ENCODE data around the gene TBCD.
A peak's percentile ranks its signal among the peaks of the same experiment; 100 is the strongest.

TBCD gene

DNA sequence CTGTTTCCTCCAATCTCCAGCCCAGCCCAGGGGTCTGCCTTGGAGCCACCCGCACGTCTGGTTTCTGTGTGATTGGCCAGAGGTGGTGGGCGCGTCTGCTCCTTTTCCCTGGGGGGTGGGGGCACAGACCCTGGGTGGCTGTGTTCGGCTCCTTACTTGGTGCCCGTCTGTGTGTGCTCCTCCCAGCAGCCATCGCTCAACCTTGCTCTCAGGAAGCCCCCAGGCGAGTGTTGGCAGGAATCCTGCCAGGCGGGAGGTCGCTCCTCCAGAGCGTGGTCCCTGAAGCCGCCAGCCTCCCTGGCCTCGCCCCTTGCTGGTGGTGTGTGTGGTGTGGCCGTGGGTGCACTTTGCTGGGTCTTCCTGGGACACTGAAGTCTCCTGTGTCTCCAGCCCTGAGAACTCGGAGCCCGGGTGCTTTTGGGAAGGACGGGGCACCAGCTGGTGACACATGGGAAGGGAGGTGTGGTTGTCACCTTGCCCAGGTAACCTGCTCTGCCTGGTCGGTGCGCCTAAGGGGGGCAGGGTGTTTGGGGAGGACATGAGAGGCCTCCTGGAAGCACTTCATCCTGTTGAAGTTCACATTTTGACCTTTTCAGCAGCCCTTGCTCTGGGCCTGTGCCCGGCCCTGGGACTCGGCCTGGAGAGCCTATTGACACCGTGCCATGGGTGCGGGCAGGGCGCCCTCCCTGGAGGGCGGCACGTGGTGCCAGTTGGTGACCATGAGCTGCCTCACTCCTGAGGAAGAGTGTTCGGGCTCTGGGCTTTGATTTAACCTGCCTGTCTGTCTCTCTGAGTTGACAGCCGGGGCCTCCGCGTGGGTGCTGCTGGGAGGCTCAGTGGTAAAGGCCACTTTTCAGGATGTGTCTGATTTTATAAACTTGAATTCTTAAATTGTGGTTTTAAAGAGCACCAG is 137.0 kb downstream of the TBCD start:
- no peak for DNase-seq (ENCODE audit: low spot score)

DNA sequence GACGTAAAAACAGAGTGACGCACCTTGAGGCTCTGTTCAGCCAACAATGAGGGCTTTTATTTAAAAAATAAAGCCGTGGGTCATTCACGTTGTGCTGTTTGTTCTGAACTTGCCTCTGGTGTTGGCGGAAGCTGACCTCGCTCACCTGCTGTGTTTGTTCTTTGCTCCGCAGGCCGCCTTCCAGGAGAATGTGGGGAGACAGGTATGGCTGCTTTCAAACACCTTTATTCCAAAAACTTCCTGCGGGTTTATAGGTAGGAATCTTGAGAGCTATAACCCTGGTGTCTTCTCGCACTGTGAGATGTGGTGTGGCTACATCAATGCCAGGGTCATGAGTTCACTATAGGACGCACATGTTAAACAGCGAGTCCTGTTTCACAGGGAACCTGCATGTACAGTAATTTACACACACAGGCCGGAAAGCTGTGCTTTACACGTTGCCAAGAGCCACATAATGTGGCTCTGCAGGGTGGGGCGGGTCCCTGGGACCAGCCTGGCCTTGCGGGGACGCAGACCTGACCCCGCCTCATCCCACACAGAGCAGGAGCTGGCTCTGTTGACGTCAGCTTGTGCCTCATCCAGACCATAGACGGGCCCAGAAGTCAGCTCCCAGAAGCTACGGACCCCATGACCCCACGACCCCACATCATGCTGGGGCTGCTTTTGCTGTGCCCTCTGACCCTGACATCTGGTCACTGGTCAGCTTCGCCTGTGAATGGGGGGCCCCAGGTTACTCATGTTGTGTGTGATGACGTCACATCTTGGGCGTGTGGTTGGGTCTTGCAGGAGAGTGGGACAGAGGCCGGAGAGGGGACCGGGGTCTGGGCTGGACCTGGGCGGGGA is 137.9 kb downstream of the TBCD start:
- peak; percentile 13 for DNase-seq (ENCODE audit: low spot score)

DNA sequence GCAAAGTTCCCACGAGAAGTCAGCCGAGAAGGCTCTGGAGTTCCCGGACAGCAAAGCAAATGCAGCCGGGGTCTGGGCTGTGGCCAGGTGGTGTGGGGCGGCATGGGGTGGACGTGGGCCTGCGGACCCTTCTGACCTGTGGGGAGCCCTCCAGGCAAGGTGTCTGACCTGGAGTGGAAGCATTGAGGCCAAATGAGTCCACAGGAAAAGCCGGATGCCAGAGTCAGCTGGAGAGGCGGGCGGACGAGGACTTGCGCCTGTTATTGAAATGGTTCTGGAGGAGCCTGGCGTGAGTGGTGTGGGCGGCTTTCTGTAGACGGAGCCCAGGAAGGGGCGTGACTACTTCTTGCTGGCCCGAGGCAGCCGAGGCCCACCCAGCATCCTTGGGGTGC is 138.5 kb downstream of the TBCD start:
- DNase-seq (ENCODE audit: low spot score): no peak

DNA sequence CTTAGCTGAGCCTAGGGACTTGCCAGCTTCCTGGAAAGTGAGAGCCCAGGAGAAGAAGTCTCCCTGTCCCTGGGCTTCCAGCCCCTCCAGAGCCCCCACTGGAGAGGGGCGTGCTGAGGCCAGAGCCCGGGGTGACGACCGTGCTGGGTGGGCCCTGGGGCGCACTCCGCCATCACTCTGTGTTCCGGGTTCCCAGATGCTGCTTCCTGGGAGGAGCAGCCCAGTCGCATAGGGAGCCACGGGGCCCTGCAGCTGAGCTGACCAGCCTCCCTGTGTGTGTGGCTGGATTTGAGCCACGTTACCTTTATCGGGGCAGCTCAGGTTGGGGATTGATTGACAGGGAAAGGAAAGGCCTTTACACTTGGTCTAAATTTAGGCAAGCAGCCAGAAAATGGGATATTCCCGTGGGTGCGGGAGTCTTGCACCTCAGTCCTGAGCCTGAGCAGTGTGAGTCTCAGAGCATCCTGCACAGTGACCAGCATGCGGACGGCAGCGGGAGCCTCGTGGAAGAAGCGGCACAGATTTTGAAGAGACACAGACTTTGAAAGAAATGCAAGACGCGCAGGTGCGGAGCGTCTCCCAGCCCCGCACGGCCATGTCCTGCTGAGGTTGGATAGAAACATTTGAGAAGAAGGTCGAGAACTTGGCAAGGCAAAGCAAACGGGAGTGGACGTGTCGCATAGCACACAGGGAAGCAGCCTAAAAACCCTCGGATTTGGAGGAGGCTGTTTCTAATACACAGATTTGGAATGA is 139.2 kb downstream of the TBCD start:
- no peak for DNase-seq (ENCODE audit: low spot score)

DNA sequence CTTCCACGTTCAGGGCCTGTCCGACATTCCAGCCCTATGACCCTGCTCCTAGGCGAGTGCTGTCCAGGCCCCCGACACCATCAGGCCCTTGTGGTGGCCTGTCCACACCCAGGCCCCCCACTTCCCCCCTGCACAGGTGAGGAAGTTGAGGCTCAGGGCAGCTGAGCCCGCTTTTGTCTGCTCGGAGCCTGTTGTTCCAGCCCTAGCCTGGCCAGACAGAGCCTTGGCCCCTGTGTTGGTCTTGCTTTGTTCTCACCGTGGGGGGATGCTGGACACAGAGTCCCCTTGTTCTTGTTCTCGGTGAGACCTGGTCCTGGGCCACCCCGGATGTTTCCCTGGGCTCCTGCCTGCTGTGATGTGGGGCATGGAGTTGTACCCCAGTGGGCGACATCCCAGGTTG is 140.0 kb downstream of the TBCD start:
- no peak for DNase-seq (ENCODE audit: low spot score)

DNA sequence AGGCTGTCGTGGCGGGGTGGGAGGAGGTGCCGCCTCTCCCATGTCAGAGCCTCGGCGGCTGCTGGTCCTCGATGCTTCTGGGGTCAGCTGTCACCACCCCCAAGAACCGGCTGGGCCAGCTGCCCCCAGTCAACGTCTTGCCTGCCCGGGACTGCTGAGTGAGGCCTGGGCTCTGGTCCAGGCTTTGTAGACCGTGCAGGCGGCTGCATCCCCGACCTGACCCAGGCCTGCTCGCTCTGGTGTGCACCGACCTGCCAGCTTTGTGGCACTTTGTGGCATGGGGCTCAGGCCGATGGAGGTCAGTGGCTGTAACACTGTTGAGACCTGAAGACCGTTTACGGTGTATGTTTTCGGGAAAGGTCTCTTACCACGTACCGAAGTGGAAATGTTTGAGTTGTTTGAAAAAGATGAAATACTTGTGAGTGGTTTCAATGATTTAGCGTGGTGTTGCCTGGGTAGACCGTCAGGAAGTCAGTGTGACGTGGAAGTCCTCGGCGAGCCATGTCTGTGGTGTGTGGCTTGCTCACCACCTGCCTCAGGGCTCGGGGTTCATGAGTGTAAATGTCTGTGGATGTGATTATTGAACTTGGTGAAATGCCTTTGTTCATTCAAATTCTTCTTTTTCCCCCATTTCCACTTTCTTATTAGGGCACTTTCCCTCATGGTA is 141.2 kb downstream of the TBCD start:
- no peak for DNase-seq (ENCODE audit: low spot score)

DNA sequence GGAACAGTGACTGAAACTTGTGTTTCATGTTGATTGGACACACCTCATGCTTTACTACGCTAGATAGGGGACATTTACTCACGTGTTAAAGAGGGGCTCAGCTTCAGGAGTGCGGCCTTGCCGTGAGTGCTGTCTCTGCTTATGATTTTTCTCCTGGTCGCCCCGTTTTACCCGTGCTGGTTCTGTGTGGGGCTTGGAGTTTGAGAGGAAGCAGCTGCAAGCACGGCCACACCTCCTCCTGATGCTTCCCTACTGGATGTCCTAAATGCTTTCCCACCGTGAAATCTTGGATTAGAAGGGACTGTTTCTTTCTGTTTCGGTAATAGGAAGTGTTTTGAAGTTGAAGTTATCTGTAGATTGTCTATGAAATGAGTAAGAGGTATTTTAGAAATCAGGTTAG is 141.9 kb downstream of the TBCD start:
- no peak for DNase-seq (ENCODE audit: low spot score)

DNA sequence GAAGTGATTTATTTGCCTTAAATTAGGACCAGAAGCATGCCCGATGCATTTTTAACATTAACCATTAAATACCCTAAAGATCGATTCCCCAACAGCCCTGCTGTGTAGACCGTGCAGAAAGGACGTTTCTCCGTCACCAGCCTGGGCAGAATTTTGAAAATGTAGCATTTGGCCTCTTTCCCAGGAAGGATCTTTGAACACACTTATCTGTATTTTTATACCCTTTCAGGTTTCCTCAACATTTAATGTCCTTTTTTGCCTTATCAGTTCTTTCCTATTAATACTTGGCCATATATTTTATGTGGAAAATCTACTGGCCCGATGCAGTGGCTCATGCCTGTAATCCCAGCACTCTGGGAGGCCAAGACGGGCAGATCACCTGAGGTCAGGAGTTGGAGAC is 142.5 kb downstream of the TBCD start:
- DNase-seq (ENCODE audit: low spot score): no peak

DNA sequence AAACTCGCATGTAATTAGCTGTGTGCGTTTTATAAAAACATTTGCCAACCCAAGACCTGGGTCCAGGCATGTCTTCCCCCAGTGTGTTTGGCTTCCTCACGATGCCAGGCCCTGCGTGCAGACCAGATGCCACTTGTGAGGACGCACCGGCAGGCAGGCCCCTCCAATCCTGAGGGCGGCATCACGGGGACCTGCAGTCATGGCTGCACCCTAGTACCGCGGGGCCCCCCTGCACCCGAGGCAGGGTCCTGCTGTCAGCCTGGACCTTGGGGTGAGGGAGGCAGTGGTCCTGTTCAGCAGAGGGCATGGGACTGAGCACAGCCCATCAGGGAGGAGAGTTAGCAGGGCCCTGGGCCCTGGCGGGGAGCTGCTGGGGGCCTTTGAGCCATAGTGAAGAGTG is 143.2 kb downstream of the TBCD start:
- no peak for DNase-seq (ENCODE audit: low spot score)

DNA sequence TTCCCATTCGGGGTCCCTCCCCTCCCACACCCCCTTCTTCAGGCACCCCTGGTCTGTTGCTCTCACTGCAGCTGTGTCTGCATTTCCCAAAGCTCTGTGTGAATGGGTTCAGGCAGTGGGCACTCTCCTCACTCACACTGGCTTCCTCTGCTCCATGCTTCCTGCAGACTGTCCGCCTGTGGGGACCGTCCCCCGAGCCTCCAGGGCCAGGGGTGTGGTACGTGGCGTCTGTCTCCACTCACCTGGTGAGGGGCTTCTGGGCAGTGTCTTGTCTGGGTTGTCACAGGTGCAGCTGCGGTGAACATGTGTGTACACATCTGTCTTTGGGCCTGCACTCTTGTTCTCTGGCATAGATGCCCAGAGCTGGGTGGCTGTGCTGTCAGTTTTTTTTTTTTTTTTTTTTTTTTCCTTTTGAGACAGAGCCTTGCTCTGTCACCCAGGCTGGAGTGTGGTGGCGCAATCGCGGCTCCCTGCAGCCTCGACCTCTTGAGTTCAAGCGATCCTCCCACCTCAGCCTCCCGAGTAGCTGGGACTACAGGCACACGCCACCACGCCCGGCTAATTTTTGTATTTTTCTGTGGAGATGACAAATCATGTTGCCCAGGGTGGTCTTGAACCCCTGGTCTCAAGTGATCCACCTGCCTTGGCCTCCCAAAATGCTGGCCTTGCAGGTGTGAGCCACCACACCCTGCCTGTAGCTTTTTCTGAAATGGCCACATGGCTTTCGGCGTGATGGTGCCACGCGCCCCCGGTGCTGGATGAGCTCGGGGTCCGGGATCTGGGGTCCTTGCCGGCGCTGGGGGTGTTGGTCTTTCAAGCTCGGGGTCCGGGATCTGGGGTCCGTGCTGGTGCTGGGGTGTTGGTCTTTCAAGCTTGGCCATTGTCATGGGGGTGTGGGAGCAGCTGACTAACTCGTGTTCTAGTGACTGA is 144.5 kb downstream of the TBCD start:
- no peak for DNase-seq (ENCODE audit: low spot score)

DNA sequence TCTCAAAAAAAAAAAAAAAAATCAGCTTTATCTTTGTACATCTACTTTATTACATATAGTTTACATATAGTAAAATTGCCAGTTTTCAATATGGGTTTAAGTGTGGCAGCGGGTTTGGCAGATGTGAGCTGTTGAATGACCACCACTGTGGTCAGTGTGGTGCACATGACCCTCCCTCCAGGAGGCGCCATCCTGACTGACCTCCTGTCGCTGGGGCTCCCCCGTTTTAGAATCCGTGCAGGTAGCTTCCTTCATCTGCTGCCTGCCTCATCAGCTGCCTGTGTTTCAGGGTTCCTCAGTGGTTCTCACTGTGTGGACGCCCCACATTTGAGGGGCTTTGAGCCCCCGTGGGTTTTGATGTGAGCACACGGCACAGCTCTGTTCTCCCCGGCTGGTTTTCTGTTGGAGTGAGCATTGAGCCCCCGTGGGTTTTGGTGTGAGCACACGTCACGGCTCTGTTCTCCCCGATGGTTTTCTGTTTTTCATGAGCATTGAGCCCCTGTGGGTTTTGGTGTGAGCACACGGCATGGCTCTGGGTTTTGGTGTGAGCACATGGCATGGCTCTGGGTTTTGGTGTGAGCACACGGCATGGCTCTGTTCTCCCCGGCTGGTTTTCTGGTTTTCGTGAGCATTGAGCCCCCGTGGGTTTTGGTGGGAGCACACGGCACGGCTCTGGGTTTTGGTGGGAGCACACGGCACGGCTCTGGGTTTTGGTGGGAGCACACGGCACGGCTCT is 145.8 kb downstream of the TBCD start:
- no peak for DNase-seq (ENCODE audit: low spot score)

DNA sequence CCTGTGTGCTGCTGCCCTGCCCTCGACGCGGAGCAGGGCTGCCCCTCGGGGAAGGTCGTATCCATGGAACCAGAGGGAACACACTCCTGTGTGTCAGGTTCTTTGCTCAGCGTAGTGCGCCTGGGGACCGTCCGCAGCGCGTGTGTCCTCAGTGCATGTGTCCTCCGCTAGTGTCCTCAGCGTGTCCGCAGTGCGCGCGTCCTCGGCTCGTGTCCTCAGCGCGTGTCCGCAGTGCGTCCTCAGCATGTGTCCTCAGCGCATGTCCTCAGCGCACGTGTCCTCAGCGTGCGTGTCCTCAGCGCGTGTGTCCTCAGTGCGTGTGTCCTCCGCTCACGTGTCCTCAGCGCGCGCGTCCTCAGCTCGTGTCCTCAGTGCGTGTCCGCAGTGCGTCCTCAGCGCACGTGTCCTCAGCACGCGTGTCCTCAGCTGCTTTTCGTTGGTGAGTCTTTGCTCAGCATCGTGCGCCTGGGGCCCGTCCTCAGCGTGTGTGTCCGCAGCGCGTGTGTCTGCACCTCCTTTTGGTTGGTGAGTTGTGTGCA is 147.2 kb downstream of the TBCD start:
- no peak for DNase-seq (ENCODE audit: low spot score)

DNA sequence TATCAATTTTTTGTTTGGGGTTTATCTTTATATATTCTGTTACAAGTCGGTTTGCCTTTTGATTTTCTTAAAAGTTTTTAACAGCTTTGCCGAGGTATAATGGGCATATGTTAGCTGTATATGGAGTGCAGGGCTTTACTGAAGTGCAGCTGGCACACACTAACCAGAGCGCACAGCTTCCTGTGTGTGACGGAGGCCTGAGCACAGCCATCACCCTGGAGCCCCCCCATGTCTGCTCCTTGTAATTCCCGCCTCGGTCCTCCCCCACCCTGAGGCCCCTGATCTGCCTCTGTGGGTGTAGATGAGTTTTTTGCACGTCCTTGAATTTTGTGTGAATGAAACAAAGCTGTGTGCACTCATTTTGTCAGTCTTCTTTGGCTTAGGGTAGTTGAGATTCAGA is 148.1 kb downstream of the TBCD start:
- no peak for DNase-seq (ENCODE audit: low spot score)

DNA sequence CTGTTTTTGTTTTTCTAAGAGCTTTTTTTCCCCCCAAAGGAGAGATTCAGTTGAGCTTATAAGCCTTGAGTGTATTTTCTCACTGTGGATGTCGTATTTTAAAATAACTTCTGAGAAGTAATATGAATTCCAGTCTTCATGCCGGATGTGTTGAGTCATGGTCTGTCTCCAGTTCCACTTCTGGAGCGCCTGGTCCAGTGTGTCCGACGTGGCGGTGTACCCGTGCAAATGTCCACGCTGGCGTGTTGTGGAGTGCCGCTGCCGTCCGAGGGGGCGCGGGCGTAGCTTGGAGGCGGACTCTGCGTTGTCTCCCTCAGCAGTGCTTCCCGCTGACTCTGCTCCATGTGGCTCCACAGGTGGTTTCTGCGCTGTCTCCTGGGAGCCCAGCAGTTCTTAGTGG is 148.9 kb downstream of the TBCD start:
- no peak for DNase-seq (ENCODE audit: low spot score)

DNA sequence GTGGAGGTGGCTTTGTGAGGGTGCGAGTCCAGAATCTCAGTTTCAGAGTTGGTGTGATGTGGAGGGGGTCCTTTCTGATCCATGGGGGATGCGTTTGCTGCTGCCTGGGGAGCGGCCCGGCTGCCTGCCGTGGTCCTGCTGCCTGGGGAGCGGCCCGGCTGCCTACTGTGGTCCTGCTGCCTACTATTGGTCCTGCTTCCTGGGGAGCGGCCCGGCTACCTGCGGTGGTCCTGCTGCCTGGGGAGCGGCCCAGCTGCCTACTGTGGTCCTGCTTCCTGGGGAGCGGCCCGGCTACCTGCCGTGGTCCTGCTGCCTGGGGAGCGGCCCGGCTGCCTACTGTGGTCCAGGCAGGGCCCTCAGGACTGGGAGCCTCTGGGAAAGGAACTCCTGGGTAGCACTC is 149.5 kb downstream of the TBCD start:
- no peak for DNase-seq (ENCODE audit: low spot score)

DNA sequence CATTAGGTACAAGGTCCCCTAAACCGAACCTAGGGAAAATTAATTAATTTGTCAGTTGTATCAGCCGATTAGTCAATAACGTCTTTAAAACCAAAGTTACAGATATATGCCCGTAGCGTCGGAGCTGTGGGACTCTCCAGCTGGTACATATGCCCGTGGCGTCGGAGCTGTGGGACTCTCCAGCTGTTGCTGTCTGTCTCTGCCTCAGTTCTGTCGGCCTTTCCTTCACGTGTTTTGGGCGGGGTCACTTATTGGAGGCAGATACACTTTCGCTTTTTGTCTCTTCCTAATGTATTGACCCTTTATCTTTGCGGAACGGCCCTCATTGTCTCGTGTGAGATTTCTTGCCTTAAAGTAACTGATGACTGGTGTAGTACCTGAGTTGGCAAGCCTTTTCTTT is 150.0 kb downstream of the TBCD start:
- no peak for DNase-seq (ENCODE audit: low spot score)

DNA sequence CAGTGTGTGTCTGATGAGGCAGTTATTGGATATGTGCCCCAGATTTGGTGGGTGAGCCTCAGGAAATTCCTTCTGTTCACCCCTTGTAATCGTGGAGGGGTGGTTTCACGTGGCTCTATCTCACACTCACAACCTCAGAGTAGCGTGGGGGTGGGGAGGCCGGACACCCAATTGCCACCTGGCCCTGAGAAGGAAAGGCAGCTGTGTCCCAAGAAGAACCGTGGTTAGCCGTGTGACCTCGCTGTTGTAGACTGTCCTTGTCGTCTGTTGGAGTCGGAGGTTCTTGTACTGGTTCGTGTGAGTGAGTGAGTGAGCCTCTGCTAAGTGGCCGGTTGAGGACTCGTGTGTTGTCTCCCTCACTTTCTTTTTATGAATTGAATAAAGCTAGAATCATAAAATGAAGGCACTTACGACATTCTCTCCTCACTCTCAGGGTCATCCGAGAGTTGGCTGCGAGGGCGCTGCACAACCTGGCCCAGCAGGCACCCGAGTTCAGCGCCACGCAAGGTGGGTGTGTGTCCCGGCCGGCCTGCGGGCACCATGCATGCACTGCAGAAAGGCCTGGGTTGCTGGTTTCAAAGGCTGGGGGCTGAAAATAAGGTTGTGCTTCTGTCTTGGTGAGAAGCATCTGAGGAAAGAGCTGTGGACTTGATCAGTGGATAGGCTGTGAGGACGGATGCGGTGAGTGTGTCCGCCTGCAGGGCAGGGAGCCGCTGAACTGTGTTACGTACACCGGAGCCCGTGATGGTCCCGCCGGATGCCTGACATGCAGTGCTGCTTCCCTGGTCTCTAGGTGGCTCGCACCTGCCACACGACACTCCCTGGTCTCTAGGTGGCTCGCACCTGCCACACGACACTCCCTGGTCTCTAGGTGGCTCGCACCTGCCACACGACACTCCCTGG is 151.4 kb downstream of the TBCD start:
- no peak for DNase-seq (ENCODE audit: low spot score)

DNA sequence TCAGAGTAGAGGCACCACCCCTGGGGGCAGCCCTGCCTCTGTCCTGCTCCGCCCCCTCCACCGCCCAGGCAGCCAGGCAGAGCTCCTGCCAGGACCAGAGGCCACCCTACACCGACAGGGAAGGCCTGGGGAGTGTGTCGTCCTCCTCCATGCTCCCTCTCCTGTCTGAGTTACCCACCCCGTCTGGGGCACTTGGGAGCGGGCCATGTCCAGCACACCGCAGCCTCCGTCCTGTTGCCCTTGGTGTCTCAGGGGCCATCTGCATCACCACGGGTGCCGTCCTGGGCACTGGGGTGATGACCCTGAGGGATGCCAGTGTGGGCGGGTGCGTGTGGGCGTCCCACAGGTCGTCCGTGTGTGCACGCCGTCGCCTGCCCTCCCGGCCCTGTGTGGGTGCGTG is 153.3 kb downstream of the TBCD start:
- DNase-seq (ENCODE audit: low spot score): no peak

Measured in LoVo (cell line).